CD4-positive, alpha-beta T cell treated with Interferon alpha-2 for 1 hour (primary cell): ENCODE data around the gene NEUROD2.

Experiments
- DNase-seq, 2 donors: peaks; one replicate each; pipeline ENCODE4 v3.0.0-alpha.2; 2020 to 2022

The NEUROD2 gene

GRCh38 chr17:39607851-39608130 lies at the start of gene NEUROD2:
Gene NEUROD2, minus strand, starts transcription at chr17:39607920. Its CDS starts 1,321 bp downstream, at chr17:39606599.
- DNase-seq, result no peak

- no peak for DNase-seq
These were observed 47.4 kb upstream of the NEUROD2 start for GRCh38 chr17:39655105-39655504.

- DNase-seq, result peak; percentile 72 to 84
These were observed 46.1 kb upstream of the NEUROD2 start for GRCh38 chr17:39653662-39654331.

- DNase-seq, result no peak
These were observed 45.6 kb upstream of the NEUROD2 start for GRCh38 chr17:39653316-39653661.

GRCh38 chr17:39652587-39653315 lies 45.0 kb upstream of the NEUROD2 start:
- no peak for DNase-seq

- DNase-seq, result no peak
These were observed 44.3 kb upstream of the NEUROD2 start for GRCh38 chr17:39651923-39652586.

- no peak for DNase-seq
These were observed 42.4 kb upstream of the NEUROD2 start for GRCh38 chr17:39650121-39650579.

GRCh38 chr17:39648616-39649366 lies 41.1 kb upstream of the NEUROD2 start:
- no peak for DNase-seq

GRCh38 chr17:39647256-39647655 lies 39.5 kb upstream of the NEUROD2 start:
- DNase-seq, result no peak

- DNase-seq, result no peak
These were observed 35.6 kb upstream of the NEUROD2 start for GRCh38 chr17:39643271-39643670.

- no peak for DNase-seq
These were observed 34.8 kb upstream of the NEUROD2 start for GRCh38 chr17:39642291-39643074.

- DNase-seq, result no peak
These were observed 34.2 kb upstream of the NEUROD2 start for GRCh38 chr17:39641883-39642282.

GRCh38 chr17:39641097-39641496 lies 33.4 kb upstream of the NEUROD2 start:
- no peak for DNase-seq

GRCh38 chr17:39640591-39641031 lies 32.9 kb upstream of the NEUROD2 start:
- no peak for DNase-seq

GRCh38 chr17:39639566-39640458 lies 32.1 kb upstream of the NEUROD2 start:
- no peak for DNase-seq

- DNase-seq, result no peak
These were observed 31.3 kb upstream of the NEUROD2 start for GRCh38 chr17:39639043-39639442.

- DNase-seq, result no peak
These were observed 30.6 kb upstream of the NEUROD2 start for GRCh38 chr17:39638317-39638716.

- DNase-seq, result peak; percentile 89 to 92
These were observed 29.4 kb upstream of the NEUROD2 start, which contains the start of gene STARD3 for GRCh38 chr17:39636927-39637736. Gene STARD3, plus strand, starts transcription at chr17:39637144. Its CDS starts 16,388 bp downstream, at chr17:39653532.

- no peak for DNase-seq
These were observed 28.8 kb upstream of the NEUROD2 start for GRCh38 chr17:39636587-39636926.

GRCh38 chr17:39635614-39636176 lies 28.0 kb upstream of the NEUROD2 start:
- no peak for DNase-seq
